GM21526 (cell line): Measurements from ENCODE around the gene LASP1NB.
"Not testable (repeated sequence)": the region's sequence is repeated elsewhere in the genome, so short reads cannot be mapped to it uniquely, and the experiment has no call there.

ENCODE experiments used
- ATAC-seq: cut with Tn5 transposase; IDR thresholded peaks from one replicate; pipeline ENCODE4 v1.9.1; 2021; ENCODE audit warnings: moderate library complexity; ENCODE audit not compliant: unreplicated experiment, low FRiP score

Gene LASP1NB

GRCh38 chr17:38958756-38959155 lies 33.3 kb downstream of the LASP1NB start:
- ATAC-seq, result no peak

- ATAC-seq, result no peak
These were observed 34.1 kb downstream of the LASP1NB start for GRCh38 chr17:38959508-38959907.

- no peak for ATAC-seq
These were observed 35.0 kb downstream of the LASP1NB start for GRCh38 chr17:38960402-38960801.

- no peak for ATAC-seq
These were observed 36.0 kb downstream of the LASP1NB start for GRCh38 chr17:38961413-38961812.

GRCh38 chr17:38967290-38967738 lies 41.9 kb downstream of the LASP1NB start, which contains the start of gene FBXO47:
FBXO47 (minus strand) TSS chr17:38967403; CDS start chr17:38963025, 4,378 bp downstream.
- no peak for ATAC-seq

- ATAC-seq, result no peak
These were observed 43.9 kb downstream of the LASP1NB start for GRCh38 chr17:38969281-38969680.

- ATAC-seq, result no peak
These were observed 44.7 kb downstream of the LASP1NB start for GRCh38 chr17:38970128-38970527.

GRCh38 chr17:38970804-38971203 lies 45.4 kb downstream of the LASP1NB start:
- ATAC-seq, result no peak

GRCh38 chr17:38976187-38976551 lies 50.8 kb downstream of the LASP1NB start:
- ATAC-seq, result not testable (repeated sequence)

- no peak for ATAC-seq
These were observed 52.8 kb downstream of the LASP1NB start for GRCh38 chr17:38978180-38978579.
